Fibroblast of lung (primary cell): ENCODE data around the gene THY1. TPM values are rescaled to one million over a fixed set of nuclear protein-coding genes. Genes with fewer than 3 reads are reported as not detected.
"Not testable (repeated sequence)": the region's sequence is repeated elsewhere in the genome, so short reads cannot be mapped to it uniquely, and the experiment has no call there.

Source experiments
- DNase-seq, 2 donors: peaks; one replicate each; pipeline versions ENCODE4 v3.0.0 to v3.0.0-alpha.2; 2010; ENCODE audit warnings: low read depth in 2 of 2
- H2AFZ ChIP-seq: 2 replicates; pipeline ENCODE4 v1.5.1; 2012; ENCODE audit warnings: low read length, control low read depth, inconsistent platforms
- H3K27ac ChIP-seq: 2 replicates; pipeline ENCODE4 v1.5.1; 2011; ENCODE audit warnings: low read length, control low read depth; ENCODE audit not compliant: insufficient read depth
- H3K27me3 ChIP-seq: 2 replicates; pipeline ENCODE4 v1.5.1; 2011; ENCODE audit warnings: mild to moderate bottlenecking, low read length; ENCODE audit not compliant: control insufficient read depth, insufficient read depth
- H3K36me3 ChIP-seq: 2 replicates; pipeline ENCODE4 v1.5.1; 2011; ENCODE audit warnings: low read length; ENCODE audit not compliant: control insufficient read depth, insufficient read depth
- H3K4me1 ChIP-seq: 2 replicates; pipeline ENCODE4 v1.5.1; 2011; ENCODE audit warnings: low read length; ENCODE audit not compliant: control insufficient read depth, insufficient read depth; ENCODE audit errors: extremely low read depth
- H3K4me2 ChIP-seq: 2 replicates; pipeline ENCODE4 v1.5.1; 2011; ENCODE audit warnings: low read length, control low read depth; ENCODE audit not compliant: insufficient read depth; ENCODE audit errors: extremely low read depth
- H3K4me3 ChIP-seq, 4 experiments: fragments of 200-600 bp in 1 of 4; sonication (generic) in 1 of 4; replicated peaks in 1 of 4; 2 replicates each; pipeline ENCODE4 v1.5.1; 2011 to 2016; ENCODE audit warnings: low read length in 4 of 4, low read depth in 3 of 4, mild to moderate bottlenecking in 3 of 4, control low read depth in 2 of 4, inconsistent platforms in 1 of 4, mixed read lengths in 1 of 4; ENCODE audit not compliant: insufficient read depth in 1 of 4; ENCODE audit errors: control extremely low read depth in 1 of 4
- H3K79me2 ChIP-seq: 2 replicates; pipeline ENCODE4 v1.5.1; 2012; ENCODE audit warnings: mild to moderate bottlenecking, low read length, inconsistent platforms; ENCODE audit not compliant: control insufficient read depth, insufficient read depth
- H3K9ac ChIP-seq: 2 replicates; pipeline ENCODE4 v1.5.1; 2011; ENCODE audit warnings: mild to moderate bottlenecking, low read length, control low read depth; ENCODE audit not compliant: insufficient read depth
- H3K9me3 ChIP-seq: 2 replicates; pipeline ENCODE4 v1.5.1; 2012; ENCODE audit warnings: low read depth, low read length; ENCODE audit not compliant: control insufficient read depth, insufficient read depth
- H4K20me1 ChIP-seq: 2 replicates; pipeline ENCODE4 v1.5.1; 2011; ENCODE audit warnings: low read length; ENCODE audit not compliant: control insufficient read depth, insufficient read depth; ENCODE audit errors: extremely low read depth
- CTCF ChIP-seq, 2 donors: IDR thresholded peaks in 1 of 2; conservative IDR thresholded peaks in 1 of 2; 1 replicate in 1 of 2; 2 replicates in 1 of 2; pipeline ENCODE4 v1.5.1; 2011 to 2012; ENCODE audit warnings: low read length in 2 of 2, control low read depth in 1 of 2, inconsistent platforms in 1 of 2, low read depth in 1 of 2, mild to moderate bottlenecking in 1 of 2
- EZH2 ChIP-seq: IDR thresholded peaks from 2 replicates; pipeline ENCODE4 v1.5.1; 2012; ENCODE audit warnings: low read length, control low read depth, mild to moderate bottlenecking; ENCODE audit errors: missing control alignments
- polyA plus RNA-seq, 2 donors: library from polyadenylated mRNA; depleted of rRNA in 1 of 2; stranded (reverse) in 1 of 2; unstranded in 1 of 2; fragments of >200 nt; gene quantifications; 2 replicates each; pipeline ENCODE4 v1.2.1, GENCODE V29; 2011 to 2012; ENCODE audit warnings: missing spikeins in 1 of 2
- total RNA-seq: library from RNA; depleted of rRNA; stranded (reverse); fragments of >200 nt; gene quantifications from 2 replicates; pipeline ENCODE4 v1.2.1, GENCODE V29; 2014

THY1 gene
- total and polyA plus RNA-seq, 2 donors (not counting 1 experiment from before 2014, with no cell fraction given): 292 to 824 TPM

- H3K4me2 ChIP-seq: no peak overlapping the region
- H3K4me1 ChIP-seq: peaks cover 11% of the 10 kb centered on the region
- H3K4me3 ChIP-seq: no peak overlapping the region
- H3K9me3 ChIP-seq: no peaks in the 10 kb centered on the region
- no peaks in the 10 kb centered on the region for H4K20me1 ChIP-seq
- no peak overlapping the region for H2AFZ ChIP-seq
- no peak overlapping the region for H3K27ac ChIP-seq
- no peak for TF ChIP-seq CTCF (conservative IDR thresholded peaks at IDR 0.05 in 1 of 2, IDR thresholded peaks at IDR 0.05 in 1 of 2; ENCODE audit: low read depth in 1 of 2, low read length in 2 of 2)
- no peak for TF ChIP-seq EZH2
- no peak for DNase-seq
- H3K27me3 ChIP-seq: no peaks in the 10 kb centered on the region
- H3K79me2 ChIP-seq: no peaks in the 10 kb centered on the region
- H3K9ac ChIP-seq: no peak overlapping the region
- no peaks in the 10 kb centered on the region for H3K36me3 ChIP-seq
Observed at GRCh38 chr11:119438599-119438998, 15.6 kb upstream of the THY1 start.

GRCh38 chr11:119437521-119437920, 14.5 kb upstream of the THY1 start:
- H3K9ac ChIP-seq, H3K9me3 ChIP-seq, H4K20me1 ChIP-seq, H3K4me3 ChIP-seq, H3K4me2 ChIP-seq, H3K27me3 ChIP-seq, H3K79me2 ChIP-seq, H3K27ac ChIP-seq, H2AFZ ChIP-seq, H3K36me3 ChIP-seq, DNase-seq: not testable (repeated sequence)
- H3K4me1 ChIP-seq: peaks cover 19% of the 10 kb centered on the region

DNA sequence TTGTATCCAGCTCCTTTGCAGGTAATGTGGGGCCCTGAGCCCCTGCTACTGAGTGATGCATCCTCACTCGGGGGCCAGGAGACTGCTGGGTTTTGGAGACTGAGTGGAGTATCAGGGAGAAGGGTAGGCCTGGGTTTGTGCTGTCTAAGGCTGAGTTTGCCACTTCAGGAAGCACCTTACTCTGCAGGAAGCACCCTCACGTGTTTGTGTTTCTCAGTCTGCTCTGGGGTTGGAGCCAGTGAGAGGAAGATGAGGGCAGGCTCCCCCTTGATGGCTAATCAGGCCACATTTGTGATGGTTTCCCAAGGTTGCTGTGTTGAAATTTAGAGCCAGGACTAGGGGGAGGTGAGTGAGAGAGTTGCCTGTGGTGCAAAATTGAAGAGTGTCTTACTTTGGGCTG, 13.7 kb upstream of the THY1 start:
- Histone ChIP-seq H3K4me3 (no peak overlapping the region), H3K9me3 (no peaks in the 10 kb centered on the region), H4K20me1 (no peaks in the 10 kb centered on the region), H2AFZ (no peak overlapping the region), H3K36me3 (no peaks in the 10 kb centered on the region), H3K4me2 (no peak overlapping the region), H3K9ac (no peak overlapping the region), H3K4me1 (peaks cover 24% of the 10 kb centered on the region), H3K27ac (no peak overlapping the region), H3K27me3 (no peaks in the 10 kb centered on the region), H3K79me2 (no peaks in the 10 kb centered on the region)
- DNase-seq: no peak
- TF ChIP-seq CTCF (conservative IDR thresholded peaks at IDR 0.05 in 1 of 2, IDR thresholded peaks at IDR 0.05 in 1 of 2; ENCODE audit: low read depth in 1 of 2, low read length in 2 of 2) (no peak), EZH2 (no peak)
